Lower leg skin (tissue), 4 donors: ENCODE measurements around the gene TNNT2. TPM values are rescaled to one million over a fixed set of nuclear protein-coding genes. Genes with fewer than 3 reads are reported as not detected.

Source experiments
- DNase-seq, 2 donors: peaks; one replicate each; pipeline ENCODE4 v3.0.0-alpha.2; 2019; ENCODE audit warnings: low spot score in 2 of 2
- H3K4me3 ChIP-seq: fragments of 200-600 bp; sonication (generic); 2 replicates; pipeline ENCODE4 v1.5.1; 2017; ENCODE audit warnings: mild to moderate bottlenecking, low read depth; ENCODE audit not compliant: poor library complexity, severe bottlenecking
- POLR2A ChIP-seq, 2 donors: fragments of 450-650 bp; IDR thresholded peaks; one replicate each; pipeline ENCODE4 v1.6.1; 2016 to 2017; ENCODE audit warnings: antibody characterized with exemption in 2 of 2, mild to moderate bottlenecking in 1 of 2, moderate library complexity in 1 of 2
- WGBS, 2 donors: methylation state at CpG; one replicate each; pipeline ENCODE4 v1.1.5; 2018; 5-methylcytosine and 5-hydroxymethylcytosine counted together
- intact Hi-C: fragments of 100-400 bp; cut with DNase I; formaldehyde crosslinking; loops from one replicate; pipeline ENCODE4 v1.15.0; 2023; ENCODE audit warnings: low total_unique reads
- total RNA-seq, 4 donors: library from RNA; depleted of rRNA; stranded (reverse); fragments of >200 nt; gene quantifications; one replicate each; pipeline ENCODE4 v1.1.0, GENCODE V29; 2016
- TF ChIP-seq, protein P1 (sequence below), 3 donors: fragments of 450-650 bp; IDR thresholded peaks; one replicate each; pipeline ENCODE4 v1.5.1; 2016; ENCODE audit warnings: antibody characterized with exemption in 3 of 3, mild to moderate bottlenecking in 3 of 3, moderate library complexity in 2 of 3

TNNT2 gene
- total RNA-seq, 4 donors from 2014 or later, result 6.6 to 28.3 (median 20.5) TPM

- no peak overlapping the region for H3K4me3 ChIP-seq
- TF ChIP-seq, protein P1, sequence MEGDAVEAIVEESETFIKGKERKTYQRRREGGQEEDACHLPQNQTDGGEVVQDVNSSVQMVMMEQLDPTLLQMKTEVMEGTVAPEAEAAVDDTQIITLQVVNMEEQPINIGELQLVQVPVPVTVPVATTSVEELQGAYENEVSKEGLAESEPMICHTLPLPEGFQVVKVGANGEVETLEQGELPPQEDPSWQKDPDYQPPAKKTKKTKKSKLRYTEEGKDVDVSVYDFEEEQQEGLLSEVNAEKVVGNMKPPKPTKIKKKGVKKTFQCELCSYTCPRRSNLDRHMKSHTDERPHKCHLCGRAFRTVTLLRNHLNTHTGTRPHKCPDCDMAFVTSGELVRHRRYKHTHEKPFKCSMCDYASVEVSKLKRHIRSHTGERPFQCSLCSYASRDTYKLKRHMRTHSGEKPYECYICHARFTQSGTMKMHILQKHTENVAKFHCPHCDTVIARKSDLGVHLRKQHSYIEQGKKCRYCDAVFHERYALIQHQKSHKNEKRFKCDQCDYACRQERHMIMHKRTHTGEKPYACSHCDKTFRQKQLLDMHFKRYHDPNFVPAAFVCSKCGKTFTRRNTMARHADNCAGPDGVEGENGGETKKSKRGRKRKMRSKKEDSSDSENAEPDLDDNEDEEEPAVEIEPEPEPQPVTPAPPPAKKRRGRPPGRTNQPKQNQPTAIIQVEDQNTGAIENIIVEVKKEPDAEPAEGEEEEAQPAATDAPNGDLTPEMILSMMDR (IDR thresholded peaks at IDR 0.05), result no peak
- no peak for TF ChIP-seq POLR2A (IDR thresholded peaks at IDR 0.05)
- intact Hi-C loops, result loop anchor here (5.0 kb wide), 1 partner anchor 108 kb away; no protein-coding TSS in a partner anchor
- no peak for DNase-seq
- WGBS, 2 donors, result 94 to 98% methylated on average over 2 of the region's 2 CpGs
Measured at GRCh38 chr1:201359873-201360210, 17.6 kb downstream of the TNNT2 start.

- TF ChIP-seq, protein P1 (IDR thresholded peaks at IDR 0.05), result no peak
- no peak for TF ChIP-seq POLR2A (IDR thresholded peaks at IDR 0.05)
- WGBS, 2 donors, result 86 to 90% methylated on average over 18 of the region's 18 CpGs
Measured at GRCh38 chr1:201359031-201359872, 18.2 kb downstream of the TNNT2 start.

GRCh38 chr1:201358596-201358995 is 18.9 kb downstream of the TNNT2 start:
- 60 to 71% methylated on average over 4 of the region's 4 CpGs for WGBS, 2 donors
- intact Hi-C loops, result no loop called here
- H3K4me3 ChIP-seq, result no peak overlapping the region
- no peak for DNase-seq
- no peak for TF ChIP-seq POLR2A (IDR thresholded peaks at IDR 0.05)
- TF ChIP-seq, protein P1 (IDR thresholded peaks at IDR 0.05), result no peak

More at GRCh38 chr1:201359031-201359872, 18.2 kb downstream of the TNNT2 start:
- DNase-seq, result no peak
- intact Hi-C loops, result no loop called here
- no peak overlapping the region for H3K4me3 ChIP-seq

- WGBS, 2 donors, result 77 to 85% methylated on average over 10 of the region's 10 CpGs
- intact Hi-C loops, result no loop called here
- H3K4me3 ChIP-seq, result no peak overlapping the region
- TF ChIP-seq POLR2A (IDR thresholded peaks at IDR 0.05), result no peak
- TF ChIP-seq, protein P1 (IDR thresholded peaks at IDR 0.05), result no peak
- DNase-seq, result no peak
Measured at GRCh38 chr1:201357636-201358348, 19.7 kb downstream of the TNNT2 start.

- intact Hi-C loops, result no loop called here
- H3K4me3 ChIP-seq, result no peak overlapping the region
- TF ChIP-seq POLR2A (IDR thresholded peaks at IDR 0.05), result no peak
- TF ChIP-seq, protein P1 (IDR thresholded peaks at IDR 0.05), result no peak
- DNase-seq, result no peak
- 93 to 98% methylated on average over 8 of the region's 8 CpGs for WGBS, 2 donors
Measured at GRCh38 chr1:201357211-201357610, 20.3 kb downstream of the TNNT2 start.
